ENCODE results near the gene FES.
"Not testable (repeated sequence)": the region's sequence is repeated elsewhere in the genome, so short reads cannot be mapped to it uniquely, and the experiment has no call there.

The FES gene

DNA sequence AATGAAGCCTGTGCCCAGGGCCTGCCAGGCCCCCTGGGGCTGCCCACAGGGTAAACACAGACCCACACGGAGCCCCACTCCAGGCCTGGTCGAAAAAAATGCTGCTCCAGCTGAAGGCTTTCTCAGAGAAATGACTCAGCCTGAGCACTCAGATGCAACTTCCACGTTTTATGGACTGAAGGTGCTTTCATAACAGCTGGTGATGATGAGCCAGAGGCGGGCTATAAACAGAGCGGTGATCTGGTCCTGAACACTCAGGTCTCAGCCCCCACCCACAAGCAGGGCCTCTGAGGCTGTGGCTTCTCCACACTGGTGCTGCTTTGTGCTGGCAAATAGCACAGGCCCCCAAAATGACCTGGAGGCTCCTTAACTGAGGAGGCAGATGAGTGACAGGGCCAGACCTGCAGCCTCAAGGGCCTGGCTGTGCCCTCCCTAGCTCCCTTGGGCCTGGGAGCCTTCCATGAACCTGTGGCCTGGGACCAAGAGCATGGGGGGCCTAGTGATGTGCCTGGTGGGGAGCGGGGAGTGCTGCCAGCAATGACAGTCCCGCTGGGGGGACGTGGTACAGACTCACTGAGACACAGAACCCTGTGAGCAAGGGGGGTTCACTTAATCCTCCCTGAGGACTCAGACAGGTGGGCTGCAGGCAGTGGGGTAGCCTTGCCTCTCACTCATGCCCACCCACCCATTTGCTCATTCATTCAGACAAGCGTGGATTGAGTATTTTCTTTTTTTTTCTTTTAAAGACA is 38.9 kb upstream of the FES start:
- H3K27ac ChIP-seq (ENCODE audit: low read depth, low read length): no peak overlapping the region
- H3K36me3 ChIP-seq (ENCODE audit: insufficient read depth, low read length): no peaks in the 10 kb centered on the region
- no peaks in the 10 kb centered on the region for H3K9me3 ChIP-seq (ENCODE audit: insufficient read depth, low read depth, low read length)
- peaks cover 9% of the 10 kb centered on the region for H3K4me1 ChIP-seq (ENCODE audit: insufficient read depth, low read length)
- no peaks in the 10 kb centered on the region for H3K27me3 ChIP-seq (ENCODE audit: insufficient read depth, low read length)
- no peak overlapping the region for H3K4me3 ChIP-seq (ENCODE audit: low read length)
- H3K9ac ChIP-seq (ENCODE audit: low read depth, low read length): no peak overlapping the region
- 90% methylated on average over 9 of the region's 9 CpGs for WGBS

DNA sequence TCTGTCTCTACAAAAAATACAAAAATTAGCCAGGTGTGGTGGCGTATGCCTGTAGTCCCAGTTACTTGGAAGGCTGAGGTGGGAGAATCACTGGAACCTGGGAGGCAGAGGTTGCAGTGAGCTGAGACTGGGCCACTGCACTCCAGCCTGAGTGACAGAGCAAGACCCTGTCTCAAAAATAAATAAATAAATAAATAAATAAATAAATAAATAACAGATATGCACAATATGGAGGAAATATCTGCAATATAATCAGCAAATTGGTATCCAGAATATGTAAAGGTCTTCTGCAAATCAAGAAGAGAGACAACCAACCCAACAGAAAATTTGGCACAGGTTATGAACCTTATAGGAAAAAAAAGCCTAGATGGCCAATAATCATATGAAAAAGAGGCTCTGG is 34.9 kb upstream of the FES start:
- H3K27me3 ChIP-seq (ENCODE audit: insufficient read depth, low read length); H3K9ac ChIP-seq (ENCODE audit: low read depth, low read length); H3K4me3 ChIP-seq (ENCODE audit: low read length); H3K36me3 ChIP-seq (ENCODE audit: insufficient read depth, low read length); H3K9me3 ChIP-seq (ENCODE audit: insufficient read depth, low read depth, low read length); H3K4me1 ChIP-seq (ENCODE audit: insufficient read depth, low read length); H3K27ac ChIP-seq (ENCODE audit: low read depth, low read length): not testable (repeated sequence)
- WGBS: 100% methylated on average over 1 of the region's 1 CpG

GRCh38 chr15:90851114-90851513 is 33.2 kb upstream of the FES start:
- no peaks in the 10 kb centered on the region for H3K9me3 ChIP-seq (ENCODE audit: insufficient read depth, low read depth, low read length)
- WGBS: 92% methylated on average over 6 of the region's 6 CpGs
- no peaks in the 10 kb centered on the region for H3K4me1 ChIP-seq (ENCODE audit: insufficient read depth, low read length)
- no peak overlapping the region for H3K27ac ChIP-seq (ENCODE audit: low read depth, low read length)
- H3K36me3 ChIP-seq (ENCODE audit: insufficient read depth, low read length): no peaks in the 10 kb centered on the region
- H3K9ac ChIP-seq (ENCODE audit: low read depth, low read length): no peak overlapping the region
- no peak overlapping the region for H3K4me3 ChIP-seq (ENCODE audit: low read length)
- H3K27me3 ChIP-seq (ENCODE audit: insufficient read depth, low read length): no peaks in the 10 kb centered on the region

- WGBS: 91% methylated on average over 5 of the region's 5 CpGs
Observed at GRCh38 chr15:90851940-90852339, 32.4 kb upstream of the FES start.

DNA sequence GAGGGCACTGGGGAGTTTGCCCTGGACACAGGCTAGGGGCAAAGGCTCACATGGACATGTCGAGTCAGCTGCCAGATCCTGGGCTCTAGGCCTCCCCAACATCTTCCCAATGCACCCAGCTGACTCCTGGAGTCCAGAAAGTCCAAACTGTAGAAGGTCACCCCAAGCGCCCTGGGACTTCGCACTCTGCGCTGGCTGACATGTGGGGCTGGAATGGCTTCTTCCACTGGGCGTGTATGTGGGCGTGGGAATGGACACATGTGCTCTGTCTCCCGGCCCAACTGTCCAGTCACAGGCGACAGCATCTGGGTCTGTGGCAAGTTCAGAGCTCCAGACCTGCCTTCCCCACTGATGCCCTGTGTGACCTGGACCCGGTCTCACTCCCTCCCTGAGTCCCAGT is 29.2 kb upstream of the FES start:
- Histone ChIP-seq H3K27me3 (ENCODE audit: insufficient read depth, low read length) (no peaks in the 10 kb centered on the region), H3K4me3 (ENCODE audit: low read length) (no peak overlapping the region), H3K27ac (ENCODE audit: low read depth, low read length) (no peak overlapping the region), H3K9me3 (ENCODE audit: insufficient read depth, low read depth, low read length) (no peaks in the 10 kb centered on the region), H3K36me3 (ENCODE audit: insufficient read depth, low read length) (no peaks in the 10 kb centered on the region), H3K4me1 (ENCODE audit: insufficient read depth, low read length) (peaks cover 10% of the 10 kb centered on the region), H3K9ac (ENCODE audit: low read depth, low read length) (no peak overlapping the region)
- 97% methylated on average over 9 of the region's 9 CpGs for WGBS

More at GRCh38 chr15:90851940-90852339, 32.4 kb upstream of the FES start:
- Histone ChIP-seq H3K4me1 (ENCODE audit: insufficient read depth, low read length) (no peaks in the 10 kb centered on the region), H3K36me3 (ENCODE audit: insufficient read depth, low read length) (no peaks in the 10 kb centered on the region), H3K27ac (ENCODE audit: low read depth, low read length) (no peak overlapping the region), H3K27me3 (ENCODE audit: insufficient read depth, low read length) (no peaks in the 10 kb centered on the region), H3K9me3 (ENCODE audit: insufficient read depth, low read depth, low read length) (no peaks in the 10 kb centered on the region), H3K4me3 (ENCODE audit: low read length) (no peak overlapping the region), H3K9ac (ENCODE audit: low read depth, low read length) (no peak overlapping the region)

DNA sequence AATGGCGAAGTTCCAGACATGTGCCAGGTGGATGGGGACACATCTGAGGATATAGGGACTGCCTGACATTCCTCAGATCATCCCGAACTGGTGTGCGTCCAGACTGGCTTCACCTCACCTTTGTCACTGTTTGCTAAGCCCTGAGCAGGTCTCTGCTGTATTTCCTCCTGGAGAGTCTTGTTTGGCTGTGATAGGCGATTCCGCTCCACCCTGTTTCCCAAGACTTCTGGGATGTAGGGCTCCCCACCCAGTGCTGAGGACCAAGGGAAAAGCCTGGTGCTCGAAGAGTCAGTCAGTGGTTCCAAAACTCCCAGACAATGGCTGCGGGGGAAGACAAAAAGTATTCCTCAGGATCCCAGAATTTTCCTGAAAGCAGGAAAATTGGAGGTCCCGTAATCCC is 27.0 kb upstream of the FES start:
- Histone ChIP-seq H3K36me3 (ENCODE audit: insufficient read depth, low read length) (no peaks in the 10 kb centered on the region), H3K4me1 (ENCODE audit: insufficient read depth, low read length) (peaks cover 10% of the 10 kb centered on the region), H3K27me3 (ENCODE audit: insufficient read depth, low read length) (no peaks in the 10 kb centered on the region), H3K9me3 (ENCODE audit: insufficient read depth, low read depth, low read length) (no peaks in the 10 kb centered on the region), H3K9ac (ENCODE audit: low read depth, low read length) (no peak overlapping the region), H3K27ac (ENCODE audit: low read depth, low read length) (no peak overlapping the region), H3K4me3 (ENCODE audit: low read length) (no peak overlapping the region)
- WGBS: 95% methylated on average over 8 of the region's 8 CpGs

DNA sequence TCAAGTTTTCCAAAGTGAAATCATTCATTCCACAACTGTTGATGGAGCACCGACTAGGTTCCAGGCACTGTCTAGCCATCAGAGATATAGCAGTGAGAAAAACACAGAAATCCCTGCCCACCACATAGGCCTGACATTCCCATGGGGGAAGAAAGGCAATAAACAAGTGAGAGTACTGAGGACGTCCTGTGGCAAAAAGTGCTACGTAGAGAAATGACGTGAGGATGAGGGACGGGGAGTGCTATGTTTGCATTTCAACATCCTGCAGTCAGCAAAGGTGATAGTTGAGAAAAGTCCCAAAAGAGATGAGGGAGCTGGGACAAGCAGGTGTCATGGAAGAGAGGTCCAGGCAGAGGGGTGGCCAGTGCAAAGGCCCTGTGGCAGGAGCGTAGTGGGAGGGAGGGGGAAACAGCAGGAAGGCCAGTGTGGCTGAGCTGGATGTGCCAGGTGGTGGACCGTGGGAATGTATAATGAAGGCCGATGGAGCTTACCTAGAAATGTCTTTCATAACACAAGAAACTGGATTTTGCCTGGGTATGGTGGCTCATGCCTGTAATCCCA is 26.3 kb upstream of the FES start:
- Histone ChIP-seq H3K27me3 (ENCODE audit: insufficient read depth, low read length) (no peaks in the 10 kb centered on the region), H3K9me3 (ENCODE audit: insufficient read depth, low read depth, low read length) (no peaks in the 10 kb centered on the region), H3K36me3 (ENCODE audit: insufficient read depth, low read length) (no peaks in the 10 kb centered on the region), H3K4me1 (ENCODE audit: insufficient read depth, low read length) (peaks cover 10% of the 10 kb centered on the region), H3K9ac (ENCODE audit: low read depth, low read length) (no peak overlapping the region), H3K4me3 (ENCODE audit: low read length) (no peak overlapping the region), H3K27ac (ENCODE audit: low read depth, low read length) (no peak overlapping the region)
- 89% methylated on average over 8 of the region's 8 CpGs for WGBS

DNA sequence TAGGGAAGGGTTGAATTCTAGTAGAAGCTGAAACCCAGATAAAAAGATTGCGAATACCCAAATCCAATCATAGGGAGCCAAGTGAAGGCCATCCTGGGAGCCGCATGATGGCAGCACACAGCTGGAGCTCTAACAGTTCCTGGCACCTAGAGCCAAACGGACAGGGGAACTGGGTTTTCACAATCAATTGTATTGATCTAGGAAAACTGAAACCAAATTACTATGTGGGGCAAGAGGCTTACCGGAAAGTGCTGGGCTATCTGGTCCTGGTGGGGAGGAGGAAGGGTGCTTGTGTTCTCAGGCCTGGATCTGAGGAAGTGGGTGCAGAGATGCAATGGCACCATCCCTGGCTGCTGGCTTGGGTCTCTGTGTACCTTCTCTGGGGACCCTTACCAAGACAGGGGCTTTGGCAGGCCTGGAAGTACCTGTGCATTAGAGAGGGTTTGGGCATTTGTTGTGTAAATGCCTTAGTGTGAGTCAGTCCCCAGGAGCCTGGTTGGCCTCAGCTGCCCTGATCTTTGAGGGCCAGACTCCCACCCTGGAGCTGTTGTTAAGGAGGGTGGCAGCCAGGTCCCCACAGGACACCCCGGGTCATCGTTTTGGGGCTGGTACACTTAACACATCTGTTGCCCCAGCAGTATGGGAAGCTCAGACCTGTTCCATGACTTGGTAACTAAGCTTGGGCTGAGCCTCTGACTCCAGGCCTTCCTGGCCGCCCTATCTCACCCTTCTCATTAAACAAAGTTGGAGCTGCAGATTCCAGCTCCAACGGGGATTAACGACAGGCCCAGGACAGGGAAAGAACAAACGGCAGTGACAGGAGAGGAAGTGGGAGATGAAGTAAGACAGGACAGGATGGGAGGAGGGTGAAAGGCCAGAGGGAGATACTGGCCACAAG is 24.8 kb upstream of the FES start:
- peak overlapping the region; percentile 78; the same call in 1 of the 2 replicates for H3K27ac ChIP-seq (ENCODE audit: low read depth, low read length)
- H3K4me3 ChIP-seq (ENCODE audit: low read length): no peak overlapping the region
- H3K36me3 ChIP-seq (ENCODE audit: insufficient read depth, low read length): no peaks in the 10 kb centered on the region
- H3K9me3 ChIP-seq (ENCODE audit: insufficient read depth, low read depth, low read length): no peaks in the 10 kb centered on the region
- H3K4me1 ChIP-seq (ENCODE audit: insufficient read depth, low read length): peaks cover 10% of the 10 kb centered on the region
- H3K9ac ChIP-seq (ENCODE audit: low read depth, low read length): no peak overlapping the region
- 32% methylated on average over 10 of the region's 10 CpGs for WGBS
- no peaks in the 10 kb centered on the region for H3K27me3 ChIP-seq (ENCODE audit: insufficient read depth, low read length)

GRCh38 chr15:90860450-90860849 is 23.9 kb upstream of the FES start:
- 93% methylated on average over 7 of the region's 7 CpGs for WGBS
- Histone ChIP-seq H3K9ac (ENCODE audit: low read depth, low read length) (no peak overlapping the region), H3K4me1 (ENCODE audit: insufficient read depth, low read length) (peaks cover 10% of the 10 kb centered on the region), H3K36me3 (ENCODE audit: insufficient read depth, low read length) (no peaks in the 10 kb centered on the region), H3K27me3 (ENCODE audit: insufficient read depth, low read length) (no peaks in the 10 kb centered on the region), H3K4me3 (ENCODE audit: low read length) (no peak overlapping the region), H3K27ac (ENCODE audit: low read depth, low read length) (no peak overlapping the region), H3K9me3 (ENCODE audit: insufficient read depth, low read depth, low read length) (no peaks in the 10 kb centered on the region)

DNA sequence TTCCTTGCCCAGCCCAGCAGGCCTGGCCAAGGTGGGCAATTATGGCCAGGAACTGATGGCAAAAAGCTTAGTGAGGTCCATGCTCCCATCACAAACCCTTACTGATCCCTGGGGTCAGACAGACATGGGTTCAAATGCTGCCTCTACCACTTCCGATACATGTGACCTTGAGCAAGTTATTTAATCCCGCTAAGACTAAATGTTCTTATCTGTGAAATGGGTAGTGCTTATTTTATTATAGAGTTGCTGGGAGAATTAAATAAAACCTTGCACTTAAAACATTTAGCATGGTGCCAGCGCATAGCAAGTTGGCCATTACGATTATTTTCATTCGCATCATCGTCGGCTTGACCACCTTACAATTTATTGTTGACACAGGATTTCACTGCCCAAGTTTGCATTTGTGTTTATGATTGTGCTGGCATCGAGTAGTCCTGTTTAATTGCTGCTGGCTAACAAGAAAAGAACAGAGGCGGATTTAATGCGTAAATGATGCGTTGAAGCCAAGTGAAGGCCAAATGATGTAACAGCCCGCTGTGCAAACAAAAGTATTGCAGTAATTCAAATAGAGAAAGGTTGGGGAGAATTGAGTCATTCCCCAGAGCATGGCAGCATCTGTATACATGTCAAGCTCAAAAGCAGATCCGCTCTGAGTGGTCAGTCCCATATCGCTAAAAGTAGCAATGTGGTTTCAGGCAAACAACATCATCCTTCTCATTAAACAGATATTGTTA is 23.2 kb upstream of the FES start:
- Histone ChIP-seq H3K27me3 (ENCODE audit: insufficient read depth, low read length) (no peaks in the 10 kb centered on the region), H3K4me3 (ENCODE audit: low read length) (no peak overlapping the region), H3K4me1 (ENCODE audit: insufficient read depth, low read length) (peaks cover 10% of the 10 kb centered on the region), H3K9ac (ENCODE audit: low read depth, low read length) (no peak overlapping the region), H3K9me3 (ENCODE audit: insufficient read depth, low read depth, low read length) (no peaks in the 10 kb centered on the region), H3K27ac (ENCODE audit: low read depth, low read length) (no peak overlapping the region), H3K36me3 (ENCODE audit: insufficient read depth, low read length) (no peaks in the 10 kb centered on the region)
- 97% methylated on average over 14 of the region's 14 CpGs for WGBS

DNA sequence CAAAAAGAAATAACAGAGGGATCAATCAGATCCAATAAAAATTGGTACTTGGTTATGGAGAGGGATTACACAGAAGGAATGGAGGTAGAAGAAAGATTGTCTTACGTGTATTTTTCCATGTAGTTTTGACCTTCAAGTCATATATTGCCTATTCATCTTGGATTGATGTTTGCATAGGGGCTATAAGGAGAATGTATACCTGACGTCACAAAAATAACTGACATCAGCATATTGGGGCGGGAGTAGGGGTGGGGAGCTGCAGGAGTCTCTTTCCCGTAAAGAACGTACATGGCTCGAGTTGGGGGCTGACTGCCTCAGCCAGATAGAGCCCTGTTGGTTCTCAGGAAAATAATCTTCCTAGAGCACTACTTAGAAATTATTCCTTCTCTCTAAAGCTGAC is 21.8 kb upstream of the FES start:
- Histone ChIP-seq H3K9me3 (ENCODE audit: insufficient read depth, low read depth, low read length) (no peaks in the 10 kb centered on the region), H3K36me3 (ENCODE audit: insufficient read depth, low read length) (no peaks in the 10 kb centered on the region), H3K27me3 (ENCODE audit: insufficient read depth, low read length) (no peaks in the 10 kb centered on the region), H3K27ac (ENCODE audit: low read depth, low read length) (no peak overlapping the region), H3K9ac (ENCODE audit: low read depth, low read length) (no peak overlapping the region), H3K4me3 (ENCODE audit: low read length) (no peak overlapping the region), H3K4me1 (ENCODE audit: insufficient read depth, low read length) (peaks cover 10% of the 10 kb centered on the region)
- 96% methylated on average over 6 of the region's 6 CpGs for WGBS

Data from HUES64 (cell line).